Fibroblast of villous mesenchyme (primary cell): ENCODE results near the gene TEX53. TPM values are rescaled to one million over a fixed set of nuclear protein-coding genes. Genes with fewer than 3 reads are reported as not detected.

ENCODE experiments used
- DNase-seq: peaks from one replicate; pipeline ENCODE4 v3.0.0-alpha.2; 2010; ENCODE audit warnings: low read depth
- H3K4me3 ChIP-seq: 2 replicates; pipeline ENCODE4 v1.5.1; 2011; ENCODE audit warnings: low read depth, mild to moderate bottlenecking, low read length
- total RNA-seq: library from RNA; depleted of rRNA; stranded (reverse); fragments of >200 nt; gene quantifications from 2 replicates; pipeline ENCODE4 v1.2.3, GENCODE V29; 2012
- TF ChIP-seq, protein P1 (sequence below): IDR thresholded peaks from 2 replicates; pipeline ENCODE4 v1.5.1; 2012; ENCODE audit warnings: low read depth, mild to moderate bottlenecking, low read length; ENCODE audit not compliant: insufficient read depth

The TEX53 gene
- total RNA-seq, 1 donor: not detected

- no peak for DNase-seq
- TF ChIP-seq, protein P1, sequence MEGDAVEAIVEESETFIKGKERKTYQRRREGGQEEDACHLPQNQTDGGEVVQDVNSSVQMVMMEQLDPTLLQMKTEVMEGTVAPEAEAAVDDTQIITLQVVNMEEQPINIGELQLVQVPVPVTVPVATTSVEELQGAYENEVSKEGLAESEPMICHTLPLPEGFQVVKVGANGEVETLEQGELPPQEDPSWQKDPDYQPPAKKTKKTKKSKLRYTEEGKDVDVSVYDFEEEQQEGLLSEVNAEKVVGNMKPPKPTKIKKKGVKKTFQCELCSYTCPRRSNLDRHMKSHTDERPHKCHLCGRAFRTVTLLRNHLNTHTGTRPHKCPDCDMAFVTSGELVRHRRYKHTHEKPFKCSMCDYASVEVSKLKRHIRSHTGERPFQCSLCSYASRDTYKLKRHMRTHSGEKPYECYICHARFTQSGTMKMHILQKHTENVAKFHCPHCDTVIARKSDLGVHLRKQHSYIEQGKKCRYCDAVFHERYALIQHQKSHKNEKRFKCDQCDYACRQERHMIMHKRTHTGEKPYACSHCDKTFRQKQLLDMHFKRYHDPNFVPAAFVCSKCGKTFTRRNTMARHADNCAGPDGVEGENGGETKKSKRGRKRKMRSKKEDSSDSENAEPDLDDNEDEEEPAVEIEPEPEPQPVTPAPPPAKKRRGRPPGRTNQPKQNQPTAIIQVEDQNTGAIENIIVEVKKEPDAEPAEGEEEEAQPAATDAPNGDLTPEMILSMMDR: no peak
- H3K4me3 ChIP-seq: no peak overlapping the region
These were observed 28.0 kb downstream of the TEX53 start for GRCh38 chr9:114629563-114630090.

GRCh38 chr9:114627553-114627952, 30.1 kb downstream of the TEX53 start:
- TF ChIP-seq, protein P1: no peak
- H3K4me3 ChIP-seq: no peak overlapping the region
- no peak for DNase-seq

DNA sequence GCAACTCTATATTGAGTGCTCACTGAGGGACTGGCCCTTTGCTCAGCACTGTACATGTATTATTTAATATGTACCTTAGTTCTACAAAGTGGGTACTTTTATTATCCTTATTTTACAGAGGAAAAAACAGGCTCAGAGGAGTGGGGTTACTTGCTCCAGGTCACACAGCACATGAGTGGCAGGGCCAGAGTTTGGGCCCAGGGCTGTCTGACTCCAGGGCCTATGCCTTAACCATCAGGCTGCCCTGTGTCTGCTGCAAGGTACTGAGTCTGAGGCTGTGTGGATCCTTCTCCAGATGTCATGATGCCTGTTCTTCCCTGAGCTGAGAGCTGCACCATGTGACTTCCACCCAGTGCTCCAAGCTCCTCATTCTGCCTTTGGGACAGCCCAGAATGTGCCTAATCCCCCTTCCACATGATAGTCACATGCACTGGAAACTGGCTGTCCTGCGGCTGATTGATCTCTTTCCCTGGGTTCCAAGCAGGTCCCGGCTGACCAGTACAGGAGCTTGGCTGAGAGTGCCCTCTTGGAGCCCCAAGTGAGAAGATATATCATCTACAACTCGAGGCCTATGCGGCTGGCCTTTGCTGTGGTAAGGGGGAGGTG, 31.1 kb downstream of the TEX53 start:
- TF ChIP-seq, protein P1: no peak
- no peak for DNase-seq
- H3K4me3 ChIP-seq: no peak overlapping the region

DNA sequence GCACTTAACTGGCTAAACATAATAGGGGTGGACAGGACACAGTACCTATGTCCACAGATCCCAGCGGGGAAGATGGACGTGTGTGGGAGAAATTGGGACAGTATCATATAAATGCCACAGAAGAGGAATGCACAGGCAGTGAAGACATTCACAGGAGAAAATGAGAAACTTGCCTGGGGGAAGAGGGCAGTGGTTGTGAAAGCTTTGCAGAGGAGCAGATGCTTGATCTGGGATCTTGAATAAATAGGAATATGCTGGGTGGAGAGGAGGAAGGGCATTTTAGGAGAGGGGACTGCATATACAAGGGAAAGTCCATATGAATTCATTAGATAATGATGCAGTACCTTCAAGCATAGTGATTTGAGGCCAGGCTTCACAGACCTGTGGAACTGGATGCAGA, 32.9 kb downstream of the TEX53 start:
- TF ChIP-seq, protein P1: no peak
- DNase-seq: no peak
- no peak overlapping the region for H3K4me3 ChIP-seq

DNA sequence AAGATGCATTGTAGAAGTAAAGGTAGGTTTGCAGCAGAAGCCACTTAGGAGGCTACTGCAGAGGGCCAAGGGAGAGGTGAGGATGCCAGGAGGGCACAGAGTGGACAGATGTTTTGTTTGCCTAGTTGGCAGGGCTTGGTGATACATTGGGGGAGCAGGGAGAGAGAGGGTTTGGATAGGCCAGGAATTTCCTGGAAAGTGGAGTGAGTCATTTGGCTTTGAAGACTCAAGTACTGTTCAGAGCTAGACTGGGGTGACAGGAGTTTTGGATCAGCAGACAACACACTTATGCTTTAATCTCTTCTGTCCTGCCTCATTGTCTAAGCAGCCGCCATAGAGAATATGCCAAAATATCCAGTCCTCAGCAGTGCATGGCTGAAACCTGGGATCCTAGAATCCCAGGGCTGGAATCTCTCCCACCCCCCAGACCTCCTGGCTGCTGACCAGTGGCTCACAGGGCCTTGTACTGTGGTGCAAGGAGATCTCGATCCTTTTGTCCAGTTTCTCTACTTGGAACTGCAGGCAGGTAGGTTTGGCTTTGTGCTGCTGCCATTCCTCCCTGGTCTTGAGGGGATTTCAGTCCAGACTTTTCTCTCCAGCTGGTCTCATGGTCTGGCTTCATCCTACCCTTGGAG, 35.5 kb downstream of the TEX53 start:
- DNase-seq: peak; percentile 56
- TF ChIP-seq, protein P1: no peak

DNA sequence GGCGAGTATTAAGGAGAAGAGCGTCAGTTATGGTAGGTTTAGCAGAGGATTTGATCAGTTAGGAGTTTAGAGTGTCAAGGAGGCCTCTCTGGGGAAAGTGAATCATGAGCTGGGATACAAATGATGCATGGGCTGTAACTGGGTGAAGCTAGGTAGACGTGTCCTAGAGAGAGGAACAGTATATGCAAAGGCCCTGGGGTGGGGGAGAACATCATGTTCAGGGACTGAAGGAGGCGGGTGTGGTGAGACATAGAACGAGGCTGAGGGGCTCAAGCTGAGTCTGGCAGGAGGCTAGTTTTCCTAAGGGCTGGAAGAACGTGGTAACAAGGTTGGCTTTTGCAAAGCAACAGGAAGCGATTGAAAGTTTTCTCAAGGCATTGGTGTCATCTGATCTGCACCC, 36.0 kb downstream of the TEX53 start:
- no peak overlapping the region for H3K4me3 ChIP-seq
- TF ChIP-seq, protein P1: no peak
- no peak for DNase-seq

More for the DNA sequence above, 35.5 kb downstream of the TEX53 start:
- no peak overlapping the region for H3K4me3 ChIP-seq
